Measurements from ENCODE around the gene SCFD2.
"Not testable (repeated sequence)": the region's sequence is repeated elsewhere in the genome, so short reads cannot be mapped to it uniquely, and the experiment has no call there.

The SCFD2 gene

GRCh38 chr4:53185869-53186585 lies 179.8 kb downstream of the SCFD2 start:
- DNase-seq = no peak

- DNase-seq = no peak
Observed at GRCh38 chr4:53183754-53184153, 182.1 kb downstream of the SCFD2 start.

- DNase-seq = not testable (repeated sequence)
Observed at GRCh38 chr4:53177751-53178150, 188.1 kb downstream of the SCFD2 start.

GRCh38 chr4:53175640-53176039 lies 190.2 kb downstream of the SCFD2 start:
- no peak for DNase-seq

- DNase-seq = no peak
Observed at GRCh38 chr4:53174823-53175222, 191.0 kb downstream of the SCFD2 start.

GRCh38 chr4:53173576-53173975 lies 192.3 kb downstream of the SCFD2 start:
- no peak for DNase-seq

GRCh38 chr4:53171797-53172196 lies 194.1 kb downstream of the SCFD2 start:
- DNase-seq = no peak

- no peak for DNase-seq
Observed at GRCh38 chr4:53169695-53170617, 195.9 kb downstream of the SCFD2 start.

GRCh38 chr4:53168228-53168627 lies 197.6 kb downstream of the SCFD2 start:
- no peak for DNase-seq

GRCh38 chr4:53162969-53163368 lies 202.9 kb downstream of the SCFD2 start:
- no peak for DNase-seq

- no peak for DNase-seq
Observed at GRCh38 chr4:53161787-53162433, 204.0 kb downstream of the SCFD2 start.

GRCh38 chr4:53161051-53161786 lies 204.6 kb downstream of the SCFD2 start:
- DNase-seq = no peak

- no peak for DNase-seq
Observed at GRCh38 chr4:53156896-53157295, 209.0 kb downstream of the SCFD2 start.

GRCh38 chr4:53152467-53152866 lies 213.4 kb downstream of the SCFD2 start:
- DNase-seq = no peak

- no peak for DNase-seq
Observed at GRCh38 chr4:53151489-53151788, 214.4 kb downstream of the SCFD2 start.

- DNase-seq = no peak
Observed at GRCh38 chr4:53150631-53151488, 215.0 kb downstream of the SCFD2 start.

- DNase-seq = no peak
Observed at GRCh38 chr4:53147711-53148110, 218.2 kb downstream of the SCFD2 start.

- no peak for DNase-seq
Observed at GRCh38 chr4:53147197-53147596, 218.7 kb downstream of the SCFD2 start.

- DNase-seq = no peak
Observed at GRCh38 chr4:53141308-53141707, 224.6 kb downstream of the SCFD2 start.

GRCh38 chr4:53139256-53139655 lies 226.6 kb downstream of the SCFD2 start:
- DNase-seq = not testable (repeated sequence)

GRCh38 chr4:53137468-53137867 lies 228.4 kb downstream of the SCFD2 start:
- DNase-seq = no peak

GRCh38 chr4:53136954-53137353 lies 228.9 kb downstream of the SCFD2 start:
- DNase-seq = no peak
